ENCODE data around the gene FOXA3. TPM values are rescaled to one million over a fixed set of nuclear protein-coding genes. Genes with fewer than 3 reads are reported as not detected.

Gene FOXA3
- polyA plus RNA-seq, 1 donor from 2014 or later, result not detected

- peak overlapping the region in 1 of 4 donors; percentile 4 for H3K4me3 Mint-ChIP-seq
- H3K4me1 Mint-ChIP-seq, result peaks cover 5 to 8% (median 5%) of the 10 kb centered on the region in 3 donors
- H3K36me3 Mint-ChIP-seq, result no peaks in the 10 kb centered on the region
- H3K27me3 Mint-ChIP-seq, result peaks cover 38% of the 10 kb centered on the region
- H3K27ac Mint-ChIP-seq, result peak overlapping the region in 1 of 3 donors; percentile 20
- H3K9me3 Mint-ChIP-seq, result no peaks in the 10 kb centered on the region
Measured at GRCh38 chr19:45876411-45877197, 12.5 kb downstream of the FOXA3 start.

- H3K4me3 Mint-ChIP-seq, result no peak overlapping the region
Measured at GRCh38 chr19:45878043-45878794, 14.1 kb downstream of the FOXA3 start.

GRCh38 chr19:45879055-45879454, 14.9 kb downstream of the FOXA3 start:
- H3K4me3 Mint-ChIP-seq, result peak overlapping the region in 1 of 4 donors; percentile 49
- H3K27me3 Mint-ChIP-seq, result peaks cover 41% of the 10 kb centered on the region
- H3K9me3 Mint-ChIP-seq, result no peaks in the 10 kb centered on the region
- peaks cover 10 to 14% (median 10%) of the 10 kb centered on the region in 3 donors for H3K4me1 Mint-ChIP-seq
- H3K27ac Mint-ChIP-seq, result no peak overlapping the region
- H3K36me3 Mint-ChIP-seq, result peaks cover 4% of the 10 kb centered on the region

More at GRCh38 chr19:45878043-45878794, 14.1 kb downstream of the FOXA3 start:
- Mint-ChIP-seq H3K4me1 (peaks cover 6 to 12% (median 8%) of the 10 kb centered on the region in 3 donors), H3K9me3 (no peaks in the 10 kb centered on the region), H3K27ac (no peak overlapping the region), H3K36me3 (peaks cover under 1% of the 10 kb centered on the region), H3K27me3 (peaks cover 40% of the 10 kb centered on the region)

- peak overlapping the region in 1 of 4 donors; percentile 14 for H3K4me3 Mint-ChIP-seq
- H3K27ac Mint-ChIP-seq, result no peak overlapping the region
- H3K27me3 Mint-ChIP-seq, result peaks cover 38% of the 10 kb centered on the region
- H3K36me3 Mint-ChIP-seq, result peaks cover 4% of the 10 kb centered on the region
- no peaks in the 10 kb centered on the region for H3K9me3 Mint-ChIP-seq
- peaks cover 10 to 14% (median 10%) of the 10 kb centered on the region in 3 donors for H3K4me1 Mint-ChIP-seq
Measured at GRCh38 chr19:45879971-45880370, 15.8 kb downstream of the FOXA3 start.

DNA sequence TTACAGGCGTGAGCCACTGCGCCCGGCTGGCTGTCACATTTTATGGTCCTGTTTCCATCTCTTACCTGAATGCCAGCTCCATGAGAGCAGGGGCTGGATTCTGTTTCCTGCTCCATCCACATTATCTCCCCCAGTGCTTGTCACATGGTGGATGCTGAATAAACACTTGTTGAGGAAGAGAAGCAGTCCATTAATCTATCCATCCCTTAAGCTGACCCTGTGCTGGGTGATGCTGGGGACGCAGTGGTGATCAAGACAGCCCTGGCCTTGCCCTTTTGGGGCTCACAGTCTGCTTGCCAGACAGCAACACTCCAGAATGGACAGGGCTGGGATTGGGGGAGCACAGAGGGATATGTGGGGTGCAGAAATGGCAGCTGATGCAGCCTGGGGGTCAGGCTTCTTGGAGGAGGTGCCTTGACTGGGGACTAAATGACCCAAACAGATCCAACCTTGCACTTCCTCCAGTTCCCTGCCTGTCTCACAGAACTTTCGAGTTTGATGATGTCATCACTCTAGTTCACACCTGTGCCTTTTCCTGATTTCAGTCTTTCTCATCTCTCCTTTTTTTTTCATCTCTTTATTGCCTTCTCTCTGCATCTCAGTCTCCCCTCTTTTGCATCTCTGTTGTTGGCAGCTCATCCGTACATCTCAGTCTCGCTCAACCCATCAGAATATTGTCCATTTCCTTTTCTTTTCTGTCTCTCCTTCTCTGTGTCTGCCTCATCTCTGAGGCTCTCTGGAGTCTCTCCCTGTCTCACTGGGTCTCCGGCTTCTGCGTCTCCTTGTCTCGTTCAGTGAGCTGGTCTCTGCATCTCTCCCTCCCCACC, 17.2 kb downstream of the FOXA3 start:
- Mint-ChIP-seq H3K27ac (peak overlapping the region in 1 of 3 donors; percentile 29), H3K4me3 (peak overlapping the region in 2 of 4 donors; percentile 39 to 42), H3K36me3 (peaks cover 7% of the 10 kb centered on the region), H3K27me3 (peaks cover 30% of the 10 kb centered on the region), H3K4me1 (peaks cover 10 to 17% (median 16%) of the 10 kb centered on the region in 3 donors), H3K9me3 (no peaks in the 10 kb centered on the region)

GRCh38 chr19:45881909-45882528, 17.9 kb downstream of the FOXA3 start:
- peaks cover 10 to 22% (median 21%) of the 10 kb centered on the region in 3 donors for H3K4me1 Mint-ChIP-seq
- peak overlapping the region in 2 of 4 donors; percentile 39 to 42 for H3K4me3 Mint-ChIP-seq
- no peaks in the 10 kb centered on the region for H3K9me3 Mint-ChIP-seq
- H3K27me3 Mint-ChIP-seq, result peaks cover 29% of the 10 kb centered on the region
- H3K27ac Mint-ChIP-seq, result peak overlapping the region in 1 of 3 donors; percentile 29
- peaks cover 7% of the 10 kb centered on the region for H3K36me3 Mint-ChIP-seq

DNA sequence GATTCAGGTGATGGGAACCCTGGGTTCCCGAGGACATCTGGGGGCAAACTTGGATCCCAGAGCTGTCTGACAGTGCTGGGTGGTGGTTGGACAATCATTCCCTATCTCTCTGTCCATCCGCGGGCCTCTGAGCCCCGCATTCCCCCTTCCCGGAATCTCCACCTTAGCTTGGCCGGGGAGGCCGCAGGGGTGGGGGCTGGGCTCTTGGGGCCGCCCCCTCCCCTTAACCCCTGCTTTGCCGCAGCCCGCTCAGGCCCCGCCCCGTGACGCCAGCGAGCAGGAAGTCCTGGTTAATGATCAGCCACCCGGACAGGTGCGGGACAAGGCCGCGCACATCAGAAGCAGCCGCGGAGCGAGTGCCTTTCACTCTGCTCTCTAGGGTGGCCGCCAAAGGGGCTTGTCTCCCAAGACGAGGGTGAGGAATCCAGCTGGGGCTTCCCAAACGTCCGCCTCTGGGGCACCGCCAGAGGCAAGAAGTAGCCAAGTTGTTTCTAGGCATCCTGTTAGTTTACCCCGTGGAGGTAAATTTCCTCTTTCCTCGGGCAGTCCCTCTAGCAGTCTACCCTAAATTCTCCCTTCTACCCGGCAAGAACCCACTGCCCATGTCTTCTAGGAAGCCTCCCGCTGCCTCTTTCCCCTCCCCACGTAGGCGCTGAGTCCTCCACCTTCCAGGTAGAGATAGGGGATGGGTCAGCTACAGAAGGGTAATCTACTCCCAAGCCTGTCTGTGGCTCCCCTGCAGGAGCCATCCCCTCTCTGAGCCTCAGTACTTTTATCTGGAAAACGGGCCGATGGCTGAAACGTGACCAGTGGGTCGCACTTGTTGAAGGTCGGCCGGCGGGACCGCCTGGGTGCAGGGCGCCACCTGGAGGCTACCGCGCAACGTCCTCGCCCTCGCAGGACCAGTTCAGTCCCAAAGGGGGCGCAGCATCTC, 18.8 kb downstream of the FOXA3 start:
- Mint-ChIP-seq H3K27me3 (peaks cover 20% of the 10 kb centered on the region), H3K4me3 (peak overlapping the region; percentile 76 to 97 (median 85)), H3K27ac (peak overlapping the region in 2 of 3 donors; percentile 68 to 77), H3K36me3 (peaks cover 7% of the 10 kb centered on the region), H3K4me1 (peaks cover 10 to 22% (median 16%) of the 10 kb centered on the region in 3 donors), H3K9me3 (no peaks in the 10 kb centered on the region)

GRCh38 chr19:45883586-45883880, 19.4 kb downstream of the FOXA3 start:
- H3K4me1 Mint-ChIP-seq, result peaks cover 9 to 21% (median 15%) of the 10 kb centered on the region in 3 donors
- peak overlapping the region; percentile 76 to 97 (median 85) for H3K4me3 Mint-ChIP-seq
- peaks cover 14% of the 10 kb centered on the region for H3K27me3 Mint-ChIP-seq
- H3K27ac Mint-ChIP-seq, result peak overlapping the region in 2 of 3 donors; percentile 68 to 77
- peaks cover 7% of the 10 kb centered on the region for H3K36me3 Mint-ChIP-seq
- H3K9me3 Mint-ChIP-seq, result no peaks in the 10 kb centered on the region

DNA sequence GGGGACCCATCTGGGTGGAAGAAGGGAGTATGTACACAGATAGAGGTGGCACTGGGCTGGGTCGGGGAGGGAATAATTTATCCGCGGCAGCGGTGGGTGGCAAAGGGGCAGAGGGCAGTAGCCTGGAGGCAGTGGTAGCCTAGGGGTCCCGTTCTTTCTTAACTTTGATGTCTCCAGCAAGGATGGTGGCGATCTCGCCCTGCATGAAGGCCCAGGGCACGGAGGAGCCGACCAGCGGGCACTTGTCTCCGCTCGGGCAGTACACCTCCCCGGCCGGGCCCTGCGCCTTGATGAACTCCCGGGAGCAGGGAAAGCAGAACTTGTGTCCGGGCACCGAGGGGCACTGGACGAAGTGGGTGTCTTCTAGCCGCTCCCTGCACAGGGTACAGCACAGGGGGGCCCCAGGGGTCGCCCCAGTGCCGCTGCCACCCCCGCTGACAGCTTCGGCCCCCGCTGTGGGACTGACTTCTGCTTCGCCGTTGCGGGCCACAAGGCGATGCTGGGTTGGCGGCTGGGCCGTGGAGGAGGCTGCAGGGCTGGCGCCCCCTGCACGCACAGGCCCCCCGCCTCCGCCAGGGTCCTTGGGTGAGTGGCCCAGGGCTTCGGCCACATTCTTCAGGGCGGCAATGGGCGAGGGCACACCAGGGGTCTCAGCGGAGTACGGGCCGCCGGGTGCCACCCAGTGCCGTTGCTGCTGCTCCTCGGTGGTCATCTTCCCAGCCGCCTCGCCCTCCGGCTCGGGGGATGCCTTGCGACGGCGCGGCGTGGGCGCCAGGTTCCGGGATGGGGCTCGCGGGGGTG, 20.0 kb downstream of the FOXA3 start:
- peaks cover 9 to 17% (median 15%) of the 10 kb centered on the region in 3 donors for H3K4me1 Mint-ChIP-seq
- peaks cover 7% of the 10 kb centered on the region for H3K36me3 Mint-ChIP-seq
- peaks cover 11% of the 10 kb centered on the region for H3K27me3 Mint-ChIP-seq
- H3K27ac Mint-ChIP-seq, result no peak overlapping the region
- H3K4me3 Mint-ChIP-seq, result peak overlapping the region in 2 of 4 donors; percentile 4 to 97
- no peaks in the 10 kb centered on the region for H3K9me3 Mint-ChIP-seq

- Mint-ChIP-seq H3K36me3 (peaks cover 7% of the 10 kb centered on the region), H3K27ac (no peak overlapping the region), H3K9me3 (no peaks in the 10 kb centered on the region), H3K27me3 (peaks cover 7% of the 10 kb centered on the region), H3K4me1 (peaks cover 9 to 22% (median 15%) of the 10 kb centered on the region in 3 donors), H3K4me3 (peak overlapping the region; percentile 29 to 54 (median 52))
Measured at GRCh38 chr19:45884682-45885555, 20.8 kb downstream of the FOXA3 start.

DNA sequence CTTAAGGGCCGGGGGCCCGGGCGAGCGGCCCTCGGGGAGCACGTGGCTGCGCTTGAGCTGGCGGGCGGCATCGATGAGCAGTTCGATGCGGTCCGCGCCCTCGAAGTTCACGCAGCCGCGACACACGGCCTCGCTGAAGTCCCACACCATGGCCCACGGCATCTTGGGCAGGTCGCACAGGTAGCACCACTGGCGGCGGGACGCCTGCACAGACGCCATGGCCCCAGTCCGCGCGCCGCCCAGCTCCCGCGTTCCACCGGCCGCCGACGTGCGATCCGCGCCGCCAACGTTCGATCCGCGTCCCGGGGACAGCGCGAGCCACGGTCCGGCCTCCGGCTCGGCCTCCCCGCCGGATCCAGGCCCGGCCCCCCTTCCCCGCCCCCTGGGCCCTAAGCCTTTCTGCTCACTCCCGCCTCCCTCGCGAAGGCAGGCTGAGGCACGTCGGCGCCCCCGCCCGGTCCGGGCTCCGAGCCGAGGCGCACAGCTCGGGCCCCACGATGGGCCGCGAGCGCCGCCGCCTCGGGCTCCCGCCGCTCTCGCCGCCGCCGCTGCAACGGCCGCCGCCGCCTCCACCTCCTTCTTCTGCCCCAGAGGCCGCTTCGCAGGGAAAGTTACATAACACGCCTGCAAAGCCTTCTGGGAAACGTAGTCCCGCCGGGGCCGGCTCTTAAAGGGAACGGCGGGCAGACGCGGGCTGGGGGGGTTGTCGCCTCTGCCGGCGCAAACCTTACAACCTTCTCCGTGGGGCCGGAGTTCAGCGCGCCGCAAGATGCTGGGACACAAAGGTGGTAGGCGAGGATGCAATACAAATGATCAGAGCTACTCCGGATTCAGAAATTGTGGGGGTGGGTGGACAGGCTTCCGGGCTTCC, 21.7 kb downstream of the FOXA3 start, which contains the start of gene IRF2BP1:
Gene IRF2BP1, minus strand, starts transcription at position 586 of the 871 bp plus-strand sequence. Its CDS starts 367 bp downstream, at position 219.
- H3K4me3 Mint-ChIP-seq, result peak within 1 kb of the TSS; percentile 97 to 100 (median 98)
- H3K9me3 Mint-ChIP-seq, result no peaks in the 10 kb centered on the region
- H3K27me3 Mint-ChIP-seq, result peaks cover 4% of the 10 kb centered on the region
- peak within 1 kb of the TSS; percentile 97 to 98 (median 98) for H3K27ac Mint-ChIP-seq
- peaks cover 9 to 22% (median 15%) of the 10 kb centered on the region in 3 donors for H3K4me1 Mint-ChIP-seq
- peaks cover 7% of the 10 kb centered on the region for H3K36me3 Mint-ChIP-seq
